Esophagus muscularis mucosa (tissue), 4 donors: ENCODE data around the gene LRP8. TPM values are rescaled to one million over a fixed set of nuclear protein-coding genes. Genes with fewer than 3 reads are reported as not detected.
A peak's percentile ranks its signal among the peaks of the same experiment; 100 is the strongest.

Source experiments
- DNase-seq: peaks from one replicate; pipeline ENCODE4 v3.0.0-alpha.2; 2017; ENCODE audit errors: extremely low spot score
- H3K27ac ChIP-seq, 4 donors: fragments of 200-600 bp; sonication (generic); replicated peaks in 1 of 4; 1 replicate in 3 of 4; 2 replicates in 1 of 4; pipeline ENCODE4 v1.5.1; 2016 to 2019; ENCODE audit warnings: mild to moderate bottlenecking in 1 of 4
- H3K27me3 ChIP-seq, 4 donors: fragments of 200-600 bp; sonication (generic); one replicate each; pipeline versions ENCODE4 v1.5.1 to v1.6.0; 2016 to 2019
- H3K36me3 ChIP-seq, 4 donors: fragments of 200-600 bp; sonication (generic); one replicate each; pipeline ENCODE4 v1.5.1; 2016 to 2019
- H3K4me1 ChIP-seq, 4 donors: fragments of 200-600 bp; sonication (generic); one replicate each; pipeline ENCODE4 v1.5.1; 2016 to 2019
- H3K4me3 ChIP-seq, 4 donors: fragments of 200-600 bp; sonication (generic); 1 replicate in 2 of 4; 2 replicates in 2 of 4; pipeline ENCODE4 v1.5.1; 2016 to 2019; ENCODE audit warnings: mild to moderate bottlenecking in 4 of 4, moderate library complexity in 1 of 4
- H3K9me3 ChIP-seq, 4 donors: fragments of 200-600 bp; sonication (generic); 1 replicate in 3 of 4; 2 replicates in 1 of 4; pipeline ENCODE4 v1.5.1; 2016 to 2019
- CTCF ChIP-seq, 3 experiments: fragments of 200-600 bp in 2 of 3; fragments of 450-650 bp in 1 of 3; sonication (generic) in 2 of 3; IDR thresholded peaks; one replicate each; pipeline ENCODE4 v1.5.1; 2017 to 2019; ENCODE audit warnings: antibody characterized with exemption in 3 of 3, mild to moderate bottlenecking in 2 of 3, moderate library complexity in 1 of 3
- EP300 ChIP-seq: sonication (generic); formaldehyde crosslinking; IDR thresholded peaks from one replicate; pipeline ENCODE4 v1.6.1; 2017; ENCODE audit warnings: antibody characterized with exemption
- POLR2A ChIP-seq: fragments of 450-650 bp; IDR thresholded peaks from one replicate; pipeline ENCODE4 v1.6.1; 2017; ENCODE audit warnings: antibody characterized with exemption, moderate library complexity, mild to moderate bottlenecking, low read depth
- POLR2AphosphoS5 ChIP-seq, 2 donors: sonication (generic); formaldehyde crosslinking; IDR thresholded peaks; one replicate each; pipeline ENCODE4 v1.6.1; 2017; ENCODE audit warnings: antibody characterized with exemption in 2 of 2
- WGBS: methylation state at CpG from one replicate; pipeline ENCODE4 v1.1.5; 2018; 5-methylcytosine and 5-hydroxymethylcytosine counted together
- intact Hi-C: fragments of 100-400 bp; cut with DNase I; formaldehyde crosslinking; loops from one replicate; pipeline ENCODE4 v1.15.1; 2023
- total RNA-seq, 4 donors: library from RNA; depleted of rRNA; stranded (reverse); fragments of >200 nt; gene quantifications; one replicate each; pipeline versions ENCODE4 v1.1.0 to v1.2.1, GENCODE V29; 2016

Gene LRP8
- total RNA-seq, 4 donors from 2014 or later: 0.83 to 6.0 (median 1.9) TPM

GRCh38 chr1:53293123-53293522 is 34.7 kb downstream of the LRP8 start:
- Histone ChIP-seq H3K9me3 (no peaks in the 10 kb centered on the region), H3K27ac (no peak overlapping the region), H3K4me1 (peaks cover 10 to 14% (median 11%) of the 10 kb centered on the region in 4 donors)

GRCh38 chr1:53292690-53293089 is 35.2 kb downstream of the LRP8 start:
- peaks cover 10 to 14% (median 11%) of the 10 kb centered on the region in 4 donors for H3K4me1 ChIP-seq
- WGBS: 68% methylated on average over 2 of the region's 2 CpGs

More at GRCh38 chr1:53293123-53293522, 34.7 kb downstream of the LRP8 start:
- WGBS: 58% methylated on average over 2 of the region's 2 CpGs
- Histone ChIP-seq H3K27me3 (no peaks in the 10 kb centered on the region), H3K4me3 (no peak overlapping the region), H3K36me3 (no peaks in the 10 kb centered on the region)
- no peak for DNase-seq
- intact Hi-C loops: no loop called here
- TF ChIP-seq POLR2A (no peak), CTCF (IDR thresholded peaks at IDR 0.05) (no peak), POLR2AphosphoS5 (IDR thresholded peaks at IDR 0.05) (peak in 1 of 2 donors; percentile 15), EP300 (no peak)

GRCh38 chr1:53291574-53291973 is 36.3 kb downstream of the LRP8 start:
- DNase-seq: no peak
- no peak for TF ChIP-seq POLR2A
- TF ChIP-seq EP300: no peak
- no peak for TF ChIP-seq POLR2AphosphoS5 (IDR thresholded peaks at IDR 0.05)
- TF ChIP-seq CTCF (IDR thresholded peaks at IDR 0.05): no peak
- no peak overlapping the region for H3K4me3 ChIP-seq
- 100% methylated on average over 2 of the region's 2 CpGs for WGBS
- no peaks in the 10 kb centered on the region for H3K27me3 ChIP-seq
- H3K27ac ChIP-seq: no peak overlapping the region
- no peaks in the 10 kb centered on the region for H3K36me3 ChIP-seq
- no peaks in the 10 kb centered on the region for H3K9me3 ChIP-seq
- intact Hi-C loops: no loop called here
- peaks cover 10 to 14% (median 11%) of the 10 kb centered on the region in 4 donors for H3K4me1 ChIP-seq

More at GRCh38 chr1:53292690-53293089, 35.2 kb downstream of the LRP8 start:
- H3K9me3 ChIP-seq: no peaks in the 10 kb centered on the region
- no peak overlapping the region for H3K27ac ChIP-seq
- TF ChIP-seq POLR2A (no peak), EP300 (no peak), CTCF (IDR thresholded peaks at IDR 0.05) (no peak), POLR2AphosphoS5 (IDR thresholded peaks at IDR 0.05) (no peak)
- no peaks in the 10 kb centered on the region for H3K36me3 ChIP-seq
- no peak for DNase-seq
- H3K4me3 ChIP-seq: no peak overlapping the region
- H3K27me3 ChIP-seq: no peaks in the 10 kb centered on the region
- intact Hi-C loops: no loop called here

- WGBS: 86% methylated on average over 5 of the region's 7 CpGs
- no peaks in the 10 kb centered on the region for H3K36me3 ChIP-seq
- no peaks in the 10 kb centered on the region for H3K27me3 ChIP-seq
- intact Hi-C loops: no loop called here
- DNase-seq: no peak
- no peaks in the 10 kb centered on the region for H3K9me3 ChIP-seq
- peaks cover 10 to 14% (median 11%) of the 10 kb centered on the region in 4 donors for H3K4me1 ChIP-seq
- TF ChIP-seq POLR2AphosphoS5 (IDR thresholded peaks at IDR 0.05) (no peak), POLR2A (no peak), CTCF (IDR thresholded peaks at IDR 0.05) (no peak), EP300 (no peak)
- no peak overlapping the region for H3K27ac ChIP-seq
- no peak overlapping the region for H3K4me3 ChIP-seq
These were observed 39.0 kb downstream of the LRP8 start for GRCh38 chr1:53288790-53289429.
